ENCODE results near the gene MACROD2.

DNA sequence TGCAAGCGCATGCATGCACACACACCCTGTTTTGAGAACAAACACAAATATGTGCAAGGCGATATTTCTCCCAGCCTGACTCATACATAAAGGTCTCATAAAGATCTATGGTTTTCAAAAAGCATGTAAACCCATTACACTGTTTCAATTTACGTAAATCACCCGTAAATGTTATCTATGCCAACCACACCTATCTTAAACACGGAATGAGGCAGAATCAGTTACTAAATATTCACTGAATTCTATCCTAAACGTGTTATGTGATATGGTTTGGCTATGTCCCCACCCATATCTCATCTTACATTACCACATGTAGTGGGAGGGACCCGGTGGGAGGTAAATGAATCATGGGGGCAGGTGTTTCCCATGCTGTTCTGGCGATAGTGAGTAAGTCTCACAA lies 1956.3 kb downstream of the MACROD2 start:
- TF ChIP-seq, protein P1, sequence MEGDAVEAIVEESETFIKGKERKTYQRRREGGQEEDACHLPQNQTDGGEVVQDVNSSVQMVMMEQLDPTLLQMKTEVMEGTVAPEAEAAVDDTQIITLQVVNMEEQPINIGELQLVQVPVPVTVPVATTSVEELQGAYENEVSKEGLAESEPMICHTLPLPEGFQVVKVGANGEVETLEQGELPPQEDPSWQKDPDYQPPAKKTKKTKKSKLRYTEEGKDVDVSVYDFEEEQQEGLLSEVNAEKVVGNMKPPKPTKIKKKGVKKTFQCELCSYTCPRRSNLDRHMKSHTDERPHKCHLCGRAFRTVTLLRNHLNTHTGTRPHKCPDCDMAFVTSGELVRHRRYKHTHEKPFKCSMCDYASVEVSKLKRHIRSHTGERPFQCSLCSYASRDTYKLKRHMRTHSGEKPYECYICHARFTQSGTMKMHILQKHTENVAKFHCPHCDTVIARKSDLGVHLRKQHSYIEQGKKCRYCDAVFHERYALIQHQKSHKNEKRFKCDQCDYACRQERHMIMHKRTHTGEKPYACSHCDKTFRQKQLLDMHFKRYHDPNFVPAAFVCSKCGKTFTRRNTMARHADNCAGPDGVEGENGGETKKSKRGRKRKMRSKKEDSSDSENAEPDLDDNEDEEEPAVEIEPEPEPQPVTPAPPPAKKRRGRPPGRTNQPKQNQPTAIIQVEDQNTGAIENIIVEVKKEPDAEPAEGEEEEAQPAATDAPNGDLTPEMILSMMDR (IDR thresholded peaks at IDR 0.05; ENCODE audit: insufficient read depth, low read length, poor library complexity, severe bottlenecking), result no peak
- no peak for TF ChIP-seq EZH2phosphoT487 (conservative IDR thresholded peaks at IDR 0.05; ENCODE audit: low read length)
